ENCODE measurements around the gene ZNF236. TPM values are rescaled to one million over a fixed set of nuclear protein-coding genes. Genes with fewer than 3 reads are reported as not detected.
A peak's percentile ranks its signal among the peaks of the same experiment; 100 is the strongest.

The ZNF236 gene
- total and polyA plus RNA-seq, 2 donors (not counting 3 experiments of a cell fraction or from before 2014, with no cell fraction given) = 4.5 to 14.7 TPM

GRCh38 chr18:76972846-76973519, 150.6 kb downstream of the ZNF236 start:
- POLR2A ChIA-PET = no interaction called here
- no peak overlapping the region for H3K27ac ChIP-seq (ENCODE audit: insufficient read depth, low read depth, low read length)
- no peaks in the 10 kb centered on the region for H3K79me2 ChIP-seq (ENCODE audit: control insufficient read depth, insufficient read depth, low read length)
- no peaks in the 10 kb centered on the region for H3K36me3 ChIP-seq (ENCODE audit: control insufficient read depth in 2 of 2, extremely low read depth in 1 of 2, insufficient read depth in 2 of 2, low read length in 2 of 2)
- no peaks in the 10 kb centered on the region for H3K9me1 ChIP-seq (replicated peaks; ENCODE audit: control insufficient read depth, extremely low read depth, insufficient read depth, low read length)
- intact Hi-C loops (cut with micrococcal nuclease) = no loop called here
- no peak overlapping the region for H3K4me2 ChIP-seq (ENCODE audit: insufficient read depth, low read length)
- DNase-seq (ENCODE audit: low read depth, low spot score) = peak; percentile 39
- no peaks in the 10 kb centered on the region for H4K20me1 ChIP-seq (replicated peaks; ENCODE audit: control insufficient read depth, extremely low read depth, insufficient read depth, low read length)
- CTCF ChIA-PET = interaction anchor here (4.2 kb wide), 1 partner anchor 11 kb away, joined by 29 read pairs; no protein-coding TSS in a partner anchor
- H2AFZ ChIP-seq (ENCODE audit: low read depth, low read length) = no peak overlapping the region
- H3K9me3 ChIP-seq (replicated peaks; ENCODE audit: control insufficient read depth, insufficient read depth, low read length) = no peaks in the 10 kb centered on the region
- no TSS peak for BruUV-seq (replicated peaks)
- peak; percentile 80 for FAIRE-seq
- no peak overlapping the region for H3K9ac ChIP-seq (replicated peaks; ENCODE audit: extremely low read depth, insufficient read depth, low read length)
- no peak for TF ChIP-seq EZH2 (IDR thresholded peaks at IDR 0.05; ENCODE audit: borderline replicate concordance, low read depth, low read length, severe bottlenecking)
- TF ChIP-seq POLR2AphosphoS5 (IDR thresholded peaks at IDR 0.05; ENCODE audit: insufficient read depth, low read depth, low read length) = no peak
- no peak for TF ChIP-seq GATA2 (IDR thresholded peaks at IDR 0.05; ENCODE audit: insufficient read depth, insufficient read length, low read depth, low read length)
- no peak for TF ChIP-seq JUN (IDR thresholded peaks at IDR 0.05; ENCODE audit: borderline replicate concordance, insufficient read depth, insufficient read length, low read depth)
- no peak for TF ChIP-seq MYC (IDR thresholded peaks at IDR 0.05; ENCODE audit: low read depth, low read length)
- TF ChIP-seq MAX (IDR thresholded peaks at IDR 0.05; ENCODE audit: insufficient read depth, insufficient read length) = no peak
- TF ChIP-seq POLR2A (IDR thresholded peaks at IDR 0.05; ENCODE audit: low read depth, low read length) = no peak
- TF ChIP-seq, protein P1, sequence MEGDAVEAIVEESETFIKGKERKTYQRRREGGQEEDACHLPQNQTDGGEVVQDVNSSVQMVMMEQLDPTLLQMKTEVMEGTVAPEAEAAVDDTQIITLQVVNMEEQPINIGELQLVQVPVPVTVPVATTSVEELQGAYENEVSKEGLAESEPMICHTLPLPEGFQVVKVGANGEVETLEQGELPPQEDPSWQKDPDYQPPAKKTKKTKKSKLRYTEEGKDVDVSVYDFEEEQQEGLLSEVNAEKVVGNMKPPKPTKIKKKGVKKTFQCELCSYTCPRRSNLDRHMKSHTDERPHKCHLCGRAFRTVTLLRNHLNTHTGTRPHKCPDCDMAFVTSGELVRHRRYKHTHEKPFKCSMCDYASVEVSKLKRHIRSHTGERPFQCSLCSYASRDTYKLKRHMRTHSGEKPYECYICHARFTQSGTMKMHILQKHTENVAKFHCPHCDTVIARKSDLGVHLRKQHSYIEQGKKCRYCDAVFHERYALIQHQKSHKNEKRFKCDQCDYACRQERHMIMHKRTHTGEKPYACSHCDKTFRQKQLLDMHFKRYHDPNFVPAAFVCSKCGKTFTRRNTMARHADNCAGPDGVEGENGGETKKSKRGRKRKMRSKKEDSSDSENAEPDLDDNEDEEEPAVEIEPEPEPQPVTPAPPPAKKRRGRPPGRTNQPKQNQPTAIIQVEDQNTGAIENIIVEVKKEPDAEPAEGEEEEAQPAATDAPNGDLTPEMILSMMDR (IDR thresholded peaks at IDR 0.05; ENCODE audit: extremely low read depth in 1 of 2, insufficient read depth in 1 of 2, low read depth in 1 of 2, low read length in 2 of 2) = no peak
- no peak for TF ChIP-seq FOS (IDR thresholded peaks at IDR 0.05; ENCODE audit: borderline replicate concordance, insufficient read depth, low read length)
- dilution Hi-C loops (cut with MboI; ENCODE audit: extremely low pct_ligation_motif_present, low sequenced_read_pairs) = no loop called here
- H3K4me1 ChIP-seq (ENCODE audit: control insufficient read depth, extremely low read depth, insufficient read depth, low read length) = no peaks in the 10 kb centered on the region
- no peak overlapping the region for H3K4me3 ChIP-seq (replicated peaks in 1 of 3; ENCODE audit: insufficient read depth in 1 of 3, low read depth in 1 of 3, low read length in 3 of 3)
- H3K27me3 ChIP-seq (ENCODE audit: control insufficient read depth in 2 of 2, insufficient read depth in 2 of 2, low read length in 2 of 2) = no peaks in the 10 kb centered on the region

All from endothelial cell of umbilical vein (primary cell).